HCT116 (cell line): ENCODE results near the gene ST3GAL5. TPM values are rescaled to one million over a fixed set of nuclear protein-coding genes. Genes with fewer than 3 reads are reported as not detected.
A peak's percentile ranks its signal among the peaks of the same experiment; 100 is the strongest.

Experiments
- ATAC-seq: fragments of 200-7000 bp; cut with Tn5 transposase; 2 replicates; pipeline ENCODE4 v1.9.1; 2020; ENCODE audit warnings: mild to moderate bottlenecking, moderate library complexity
- BruUV-seq: library from RNA; stranded (reverse); fragments of 400-500 nt; replicated peaks from 2 replicates; lab custom pipeline; 2021; lab: Mats Ljungman, UMichigan
- CTCF ChIA-PET: fragments of 300-600 bp; sonication (Branson Sonifier 250); formaldehyde crosslinking; loops from one replicate; lab custom pipeline; 2021; ENCODE audit warnings: antibody characterized with exemption; lab: Charles Lee
- POLR2A ChIA-PET: fragments of 300-600, 350-600 bp; sonication (Branson Sonifier 250); formaldehyde crosslinking; loops from one replicate; lab custom pipeline; 2021; ENCODE audit warnings: antibody characterized with exemption; lab: Charles Lee
- RAD21 ChIA-PET, 2 experiments: fragments of 300-600 bp; sonication (Branson Sonifier 250); formaldehyde crosslinking; loops; one replicate each; lab custom pipeline; 2023; ENCODE audit warnings: low total read pairs in 2 of 2; ENCODE audit not compliant: uncharacterized antibody in 2 of 2, unreplicated experiment in 2 of 2, low non-redundant PET in 1 of 2; lab: Charles Lee
- DNase-seq: peaks from one replicate; pipeline ENCODE4 v3.0.0-alpha.2; 2010; ENCODE audit warnings: low read depth, low spot score
- H2AFZ ChIP-seq: fragments of 200-600 bp; shearing (Covaris generic), sonication (generic); 2 replicates; pipeline ENCODE4 v1.6.1; 2017; ENCODE audit warnings: low read depth, mixed run types, mixed read lengths, antibody characterized with exemption, low read length; ENCODE audit not compliant: poor library complexity, severe bottlenecking
- H3K27ac ChIP-seq: 2 replicates; pipeline ENCODE4 v1.5.1; 2012; ENCODE audit warnings: low read depth, low read length
- H3K27me3 ChIP-seq: fragments of 200-600 bp; sonication (generic); 2 replicates; pipeline ENCODE4 v1.6.1; 2016; ENCODE audit warnings: mixed run types, low read length, mixed read lengths; ENCODE audit not compliant: insufficient read depth
- H3K36me3 ChIP-seq, 2 experiments: fragments of 200-500 bp in 1 of 2; fragments of 200-600 bp in 1 of 2; sonication (Bioruptor generic) in 1 of 2; sonication (generic) in 1 of 2; 2 replicates each; pipeline versions ENCODE4 v1.5.1 to v1.6.1; 2014 to 2016; ENCODE audit warnings: low read length in 2 of 2, inconsistent platforms in 1 of 2, mixed read lengths in 1 of 2, mixed run types in 1 of 2; ENCODE audit not compliant: insufficient read depth in 2 of 2, control insufficient read depth in 1 of 2
- H3K4me1 ChIP-seq, 2 experiments: fragments of 200-600 bp in 1 of 2; sonication (generic) in 1 of 2; 2 replicates each; pipeline versions ENCODE4 v1.5.1 to v1.6.1; 2012 to 2017; ENCODE audit warnings: low read length in 2 of 2, inconsistent platforms in 1 of 2, mild to moderate bottlenecking in 1 of 2, mixed read lengths in 1 of 2, mixed run types in 1 of 2, moderate library complexity in 1 of 2; ENCODE audit not compliant: insufficient read depth in 2 of 2, control insufficient read depth in 1 of 2
- H3K4me2 ChIP-seq: fragments of 200-600 bp; sonication (generic); 2 replicates; pipeline ENCODE4 v1.6.1; 2017; ENCODE audit warnings: mixed run types, low read length, mixed read lengths
- H3K4me3 ChIP-seq, 2 experiments: fragments of 200-600 bp in 1 of 2; sonication (generic) in 1 of 2; replicated peaks in 1 of 2; 2 replicates each; pipeline ENCODE4 v1.5.1; 2011 to 2016; ENCODE audit warnings: low read length in 2 of 2, control low read depth in 1 of 2, low read depth in 1 of 2, mild to moderate bottlenecking in 1 of 2, mixed read lengths in 1 of 2, mixed run types in 1 of 2
- H3K79me2 ChIP-seq: fragments of 200-600 bp; sonication (generic); 2 replicates; pipeline ENCODE4 v1.6.1; 2017; ENCODE audit warnings: mild to moderate bottlenecking, mixed run types, low read length, moderate library complexity, mixed read lengths; ENCODE audit not compliant: insufficient read depth
- H3K9ac ChIP-seq: fragments of 200-600 bp; sonication (generic); 2 replicates; pipeline ENCODE4 v1.6.1; 2016; ENCODE audit warnings: low read length, mixed read lengths
- H3K9me2 ChIP-seq: fragments of 200-600 bp; sonication (generic), shearing (Covaris generic); 2 replicates; pipeline ENCODE4 v1.6.1; 2017; ENCODE audit warnings: mixed run types, mild to moderate bottlenecking, moderate library complexity; ENCODE audit not compliant: insufficient read depth
- H3K9me3 ChIP-seq, 2 experiments: fragments of 200-500 bp in 1 of 2; fragments of 200-600 bp in 1 of 2; sonication (Bioruptor generic) in 1 of 2; sonication (generic) in 1 of 2; 2 replicates each; pipeline ENCODE4 v1.6.1; 2014 to 2017; ENCODE audit warnings: low read length in 2 of 2, mixed read lengths in 2 of 2, inconsistent platforms in 1 of 2, low read depth in 1 of 2, mild to moderate bottlenecking in 1 of 2, mixed run types in 1 of 2, moderate library complexity in 1 of 2; ENCODE audit not compliant: control insufficient read depth in 1 of 2, insufficient read depth in 1 of 2
- H4K20me1 ChIP-seq: fragments of 200-600 bp; sonication (generic), shearing (Covaris generic); 2 replicates; pipeline ENCODE4 v1.6.1; 2017; ENCODE audit warnings: mixed run types, mild to moderate bottlenecking, moderate library complexity; ENCODE audit not compliant: insufficient read depth
- CBX3 ChIP-seq: IDR thresholded peaks from 2 replicates; pipeline ENCODE4 v1.6.1; 2012; ENCODE audit warnings: low read depth
- CEBPB ChIP-seq: IDR thresholded peaks from 2 replicates; pipeline ENCODE4 v1.6.1; 2012; ENCODE audit warnings: low read depth
- ELF1 ChIP-seq: IDR thresholded peaks from 2 replicates; pipeline ENCODE4 v1.6.1; 2012; ENCODE audit warnings: low read depth, borderline replicate concordance
- EZH2 ChIP-seq: fragments of 200-600 bp; sonication (generic); IDR thresholded peaks from 2 replicates; pipeline ENCODE4 v1.6.1; 2017; ENCODE audit warnings: antibody characterized with exemption, mixed run types
- EZH2phosphoT487 ChIP-seq: fragments of 200-600 bp; IDR thresholded peaks from 2 replicates; pipeline ENCODE4 v1.6.1; 2018; ENCODE audit warnings: antibody characterized with exemption, borderline replicate concordance
- POLR2AphosphoS5 ChIP-seq: IDR thresholded peaks from 2 replicates; pipeline ENCODE4 v1.6.1; 2011; ENCODE audit warnings: mild to moderate bottlenecking, low read depth, low read length, moderate library complexity
- REST ChIP-seq: IDR thresholded peaks from 2 replicates; pipeline ENCODE4 v1.6.1; 2012; ENCODE audit warnings: low read depth
- intact Hi-C: fragments of 100-400 bp; cut with micrococcal nuclease; formaldehyde crosslinking; loops from 2 replicates; pipeline ENCODE4 v1.10.0; 2022
- total RNA-seq: library from RNA; stranded (reverse); gene quantifications from one replicate; pipeline ENCODE4 v1.2.1, GENCODE V29; 2021; ENCODE audit not compliant: unreplicated experiment
- TF ChIP-seq, protein P1 (sequence below), 3 experiments: fragments of 200-600 bp in 1 of 3; sonication (generic) in 1 of 3; IDR thresholded peaks in 2 of 3; conservative IDR thresholded peaks in 1 of 3; 2 replicates each; pipeline ENCODE4 v1.5.1; 2012 to 2017; ENCODE audit warnings: low read depth in 2 of 3, low read length in 2 of 3, antibody characterized with exemption in 1 of 3, borderline replicate concordance in 1 of 3, control low read depth in 1 of 3, mild to moderate bottlenecking in 1 of 3, mixed read lengths in 1 of 3, mixed run types in 1 of 3, moderate library complexity in 1 of 3; ENCODE audit not compliant: insufficient read depth in 1 of 3

Gene ST3GAL5
- total RNA-seq, 1 experiment from 2014 or later = 14.8 TPM

- no peaks in the 10 kb centered on the region for H3K36me3 ChIP-seq
- H3K9me3 ChIP-seq = no peaks in the 10 kb centered on the region
- no peaks in the 10 kb centered on the region for H3K27me3 ChIP-seq
- H3K9ac ChIP-seq = no peak overlapping the region
- H2AFZ ChIP-seq = no peak overlapping the region
- H3K4me3 ChIP-seq = no peak overlapping the region
- no TSS peak for BruUV-seq
- no peaks in the 10 kb centered on the region for H3K9me2 ChIP-seq
- H3K4me2 ChIP-seq = no peak overlapping the region
- H3K4me1 ChIP-seq = peaks cover 3 to 5% of the 10 kb centered on the region in 2 experiments; a peak in 1 of 4 replicates
- H3K27ac ChIP-seq = no peak overlapping the region
- ATAC-seq (no peak), DNase-seq (no peak)
- H3K79me2 ChIP-seq = no peaks in the 10 kb centered on the region
- intact Hi-C loops = no loop called here
- POLR2A ChIA-PET = interaction anchor here (0.6 kb wide), 1 partner anchor 58 kb away, joined by 3 read pairs; no protein-coding TSS in a partner anchor
- TF ChIP-seq CEBPB = peak; percentile 59; the same call in 1 of the 2 replicates
- no peak for TF ChIP-seq REST
- no peaks in the 10 kb centered on the region for H4K20me1 ChIP-seq
- RAD21 ChIA-PET = no interaction called here
- CTCF ChIA-PET = interaction anchor here (3.6 kb wide), 1 partner anchor 252 kb away, joined by 95 read pairs; no protein-coding TSS in a partner anchor
Observed at GRCh38 chr2:85828725-85829124, 60.1 kb downstream of the ST3GAL5 start.

GRCh38 chr2:85827879-85828569, 60.8 kb downstream of the ST3GAL5 start:
- ChIA-PET POLR2A (interaction anchor here (0.6 kb wide), 1 partner anchor 59 kb away, joined by 3 read pairs; no protein-coding TSS in a partner anchor), CTCF (interaction anchor here (0.5 to 3.6 kb wide), 31 partner anchors 8 to 544 kb away, joined by 3 to 95 read pairs (median 3); partner anchors contain the start of genes ATOH8, IMMT, POLR1A and PTCD3), RAD21 (interaction anchor here (0.6 to 1.7 kb wide), 8 partner anchors 62 to 253 kb away, joined by 3 to 22 read pairs (median 5); no protein-coding TSS in a partner anchor)
- H3K9ac ChIP-seq = no peak overlapping the region
- H3K27ac ChIP-seq = no peak overlapping the region
- no peaks in the 10 kb centered on the region for H4K20me1 ChIP-seq
- H3K79me2 ChIP-seq = no peaks in the 10 kb centered on the region
- no peak for ATAC-seq
- H2AFZ ChIP-seq = peak overlapping the region; percentile 24
- H3K9me3 ChIP-seq = no peaks in the 10 kb centered on the region
- intact Hi-C loops = loop anchor here (1.0 kb wide), 1 partner anchor 250 kb away; no protein-coding TSS in a partner anchor
- no peaks in the 10 kb centered on the region for H3K27me3 ChIP-seq
- BruUV-seq = no TSS peak
- no peak for TF ChIP-seq EZH2phosphoT487
- TF ChIP-seq, protein P1, sequence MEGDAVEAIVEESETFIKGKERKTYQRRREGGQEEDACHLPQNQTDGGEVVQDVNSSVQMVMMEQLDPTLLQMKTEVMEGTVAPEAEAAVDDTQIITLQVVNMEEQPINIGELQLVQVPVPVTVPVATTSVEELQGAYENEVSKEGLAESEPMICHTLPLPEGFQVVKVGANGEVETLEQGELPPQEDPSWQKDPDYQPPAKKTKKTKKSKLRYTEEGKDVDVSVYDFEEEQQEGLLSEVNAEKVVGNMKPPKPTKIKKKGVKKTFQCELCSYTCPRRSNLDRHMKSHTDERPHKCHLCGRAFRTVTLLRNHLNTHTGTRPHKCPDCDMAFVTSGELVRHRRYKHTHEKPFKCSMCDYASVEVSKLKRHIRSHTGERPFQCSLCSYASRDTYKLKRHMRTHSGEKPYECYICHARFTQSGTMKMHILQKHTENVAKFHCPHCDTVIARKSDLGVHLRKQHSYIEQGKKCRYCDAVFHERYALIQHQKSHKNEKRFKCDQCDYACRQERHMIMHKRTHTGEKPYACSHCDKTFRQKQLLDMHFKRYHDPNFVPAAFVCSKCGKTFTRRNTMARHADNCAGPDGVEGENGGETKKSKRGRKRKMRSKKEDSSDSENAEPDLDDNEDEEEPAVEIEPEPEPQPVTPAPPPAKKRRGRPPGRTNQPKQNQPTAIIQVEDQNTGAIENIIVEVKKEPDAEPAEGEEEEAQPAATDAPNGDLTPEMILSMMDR (IDR thresholded peaks at IDR 0.05 in 2 of 3, conservative IDR thresholded peaks at IDR 0.05 in 1 of 3; ENCODE audit: borderline replicate concordance in 1 of 3, insufficient read depth in 1 of 3, low read depth in 2 of 3, low read length in 2 of 3) = no peak
- no peak for TF ChIP-seq POLR2AphosphoS5
- TF ChIP-seq ELF1 = no peak
- no peak for TF ChIP-seq CBX3
- no peak for TF ChIP-seq EZH2
- no peak for DNase-seq
- H3K36me3 ChIP-seq = no peaks in the 10 kb centered on the region
- H3K4me2 ChIP-seq = peak overlapping the region; percentile 75
- H3K4me1 ChIP-seq = peaks cover 3 to 5% of the 10 kb centered on the region in 2 experiments; a peak in 1 of 4 replicates
- peak overlapping the region in 1 of 2 experiments; percentile 24; a peak in 2 of 4 replicates for H3K4me3 ChIP-seq
- no peaks in the 10 kb centered on the region for H3K9me2 ChIP-seq
